SK-N-SH (cell line): ENCODE results near the gene FLNA. TPM values are rescaled to one million over a fixed set of nuclear protein-coding genes. Genes with fewer than 3 reads are reported as not detected.

Source experiments
- CTCF ChIA-PET: fragments of 300-600, 350-600 bp; formaldehyde crosslinking; extraction: SDS; loops from one replicate; lab custom pipeline; 2021; lab: Yijun Ruan, JAX
- POLR2A ChIA-PET: fragments of 350-600 bp; sonication (Branson Sonifier 250); formaldehyde crosslinking; extraction: SDS; loops from one replicate; lab custom pipeline; 2020; ENCODE audit warnings: antibody characterized with exemption, inconsistent platforms; lab: Yijun Ruan, JAX
- DNase-seq: peaks from one replicate; pipeline ENCODE4 v3.0.0; 2012
- H2AFZ ChIP-seq: fragments of 200-600 bp; sonication (generic); 2 replicates; pipeline ENCODE4 v1.8.1; 2016; ENCODE audit warnings: antibody characterized with exemption, mild to moderate bottlenecking, low read depth
- H3F3A ChIP-seq: fragments of 200-600 bp; sonication (generic); replicated peaks from 2 replicates; pipeline ENCODE3; 2016; ENCODE audit warnings: antibody characterized with exemption, mild to moderate bottlenecking; ENCODE audit not compliant: insufficient read depth
- H3K27ac ChIP-seq, 2 experiments: fragments of 200-500 bp in 1 of 2; fragments of 200-600 bp in 1 of 2; sonication (Bioruptor generic) in 1 of 2; sonication (generic), shearing (Covaris generic) in 1 of 2; 2 replicates each; pipeline versions ENCODE4 v1.5.1 to v1.6.1; 2014 to 2016; ENCODE audit warnings: low read depth in 2 of 2, inconsistent platforms in 1 of 2, low read length in 1 of 2, mild to moderate bottlenecking in 1 of 2, mixed read lengths in 1 of 2
- H3K27me3 ChIP-seq: fragments of 200-600 bp; sonication (generic), shearing (Covaris generic); 2 replicates; pipeline ENCODE4 v1.6.1; 2016; ENCODE audit warnings: mixed run types; ENCODE audit not compliant: insufficient read depth
- H3K36me3 ChIP-seq, 2 experiments: fragments of 200-500 bp in 1 of 2; fragments of 200-600 bp in 1 of 2; sonication (Bioruptor generic) in 1 of 2; sonication (generic) in 1 of 2; replicated peaks in 1 of 2; 2 replicates each; pipeline versions ENCODE3 to v1.5.1; 2014 to 2016; ENCODE audit warnings: low read length in 1 of 2, mild to moderate bottlenecking in 1 of 2; ENCODE audit not compliant: insufficient read depth in 2 of 2, control insufficient read depth in 1 of 2
- H3K4me1 ChIP-seq, 2 experiments: fragments of 200-500 bp in 1 of 2; fragments of 200-600 bp in 1 of 2; sonication (Bioruptor generic) in 1 of 2; sonication (generic), shearing (Covaris generic) in 1 of 2; 2 replicates each; pipeline versions ENCODE4 v1.5.1 to v1.6.1; 2014 to 2016; ENCODE audit warnings: low read depth in 1 of 2, low read length in 1 of 2, mixed run types in 1 of 2; ENCODE audit not compliant: insufficient read depth in 2 of 2, control insufficient read depth in 1 of 2
- H3K4me2 ChIP-seq: fragments of 200-600 bp; sonication (generic), shearing (Covaris generic); 2 replicates; pipeline ENCODE4 v1.6.1; 2017; ENCODE audit warnings: mixed run types
- H3K4me3 ChIP-seq, 2 experiments: fragments of 200-500 bp in 1 of 2; fragments of 200-600 bp in 1 of 2; sonication (Bioruptor generic) in 1 of 2; sonication (generic), shearing (Covaris generic) in 1 of 2; 2 replicates each; pipeline versions ENCODE4 v1.5.1 to v1.8.1; 2014 to 2016; ENCODE audit warnings: low read depth in 2 of 2, inconsistent platforms in 1 of 2, low read length in 1 of 2, mild to moderate bottlenecking in 1 of 2, mixed read lengths in 1 of 2, moderate library complexity in 1 of 2
- H3K79me2 ChIP-seq: fragments of 200-600 bp; sonication (generic); 2 replicates; pipeline ENCODE4 v1.8.1; 2017; ENCODE audit warnings: mild to moderate bottlenecking; ENCODE audit not compliant: insufficient read depth
- H3K9ac ChIP-seq: fragments of 200-600 bp; sonication (generic); 2 replicates; pipeline ENCODE4 v1.6.1; 2017; ENCODE audit warnings: mixed run types
- H3K9me2 ChIP-seq: fragments of 200-600 bp; sonication (generic); 2 replicates; pipeline ENCODE4 v1.6.1; 2017; ENCODE audit warnings: mixed run types
- H3K9me3 ChIP-seq: fragments of 200-600 bp; sonication (generic); 2 replicates; pipeline ENCODE4 v1.6.1; 2017; ENCODE audit warnings: mixed run types, mild to moderate bottlenecking, moderate library complexity
- H4K20me1 ChIP-seq: fragments of 200-600 bp; sonication (generic); 2 replicates; pipeline ENCODE4 v1.6.1; 2017; ENCODE audit warnings: mild to moderate bottlenecking, mixed run types; ENCODE audit not compliant: insufficient read depth
- ELF1 ChIP-seq: IDR thresholded peaks from 2 replicates; pipeline ENCODE4 v1.4.0; 2012
- EP300 ChIP-seq, 2 experiments: IDR thresholded peaks; 2 replicates each; pipeline versions ENCODE4 v1.4.0 to v1.6.1; 2012; ENCODE audit warnings: borderline replicate concordance in 1 of 2, low read depth in 1 of 2, low read length in 1 of 2
- EZH2phosphoT487 ChIP-seq: fragments of 200-600 bp; sonication (generic); IDR thresholded peaks from 2 replicates; pipeline ENCODE4 v1.6.1; 2017; ENCODE audit warnings: low read depth, mixed run types, mild to moderate bottlenecking, antibody characterized with exemption, moderate library complexity, borderline replicate concordance
- FOSL2 ChIP-seq: IDR thresholded peaks from 2 replicates; pipeline ENCODE4 v1.4.0; 2012; ENCODE audit warnings: low read depth, mild to moderate bottlenecking, moderate library complexity, borderline replicate concordance
- FOXJ3 ChIP-seq: sonication (generic); formaldehyde crosslinking; IDR thresholded peaks from 2 replicates; pipeline ENCODE4 v1.5.1; 2020; ENCODE audit warnings: mild to moderate bottlenecking, missing genetic modification reagents
- FOXM1 ChIP-seq: IDR thresholded peaks from 2 replicates; pipeline ENCODE4 v1.4.0; 2012; ENCODE audit warnings: low read depth, mild to moderate bottlenecking
- GABPA ChIP-seq: IDR thresholded peaks from 2 replicates; pipeline ENCODE4 v1.4.0; 2012; ENCODE audit warnings: low read depth, mild to moderate bottlenecking
- IRF3 ChIP-seq: fragments of 150-350 bp; IDR thresholded peaks from 2 replicates; pipeline ENCODE4 v1.6.1; 2016; ENCODE audit warnings: mild to moderate bottlenecking, low read depth, low read length
- MEF2A ChIP-seq: IDR thresholded peaks from 2 replicates; pipeline ENCODE4 v1.4.0; 2012; ENCODE audit warnings: low read depth, borderline replicate concordance
- MXI1 ChIP-seq: IDR thresholded peaks from 2 replicates; pipeline ENCODE4 v1.6.1; 2012; ENCODE audit warnings: mild to moderate bottlenecking, low read depth, low read length, improper control_type of control experiment
- NFIC ChIP-seq: IDR thresholded peaks from 2 replicates; pipeline ENCODE4 v1.4.0; 2012; ENCODE audit warnings: borderline replicate concordance
- NRF1 ChIP-seq: IDR thresholded peaks from 2 replicates; pipeline ENCODE4 v1.6.1; 2012; ENCODE audit warnings: low read depth, mild to moderate bottlenecking, low read length
- POLR2AphosphoS5 ChIP-seq: IDR thresholded peaks from 2 replicates; pipeline ENCODE4 v1.6.1; 2012; ENCODE audit warnings: low read depth, low read length
- RFX5 ChIP-seq: IDR thresholded peaks from 2 replicates; pipeline ENCODE4 v1.6.1; 2012; ENCODE audit warnings: mild to moderate bottlenecking, improper control_type of control experiment, low read length
- RXRA ChIP-seq: IDR thresholded peaks from 2 replicates; pipeline ENCODE4 v1.4.0; 2012; ENCODE audit warnings: low read depth, mild to moderate bottlenecking, borderline replicate concordance
- SIN3A ChIP-seq: IDR thresholded peaks from 2 replicates; pipeline ENCODE4 v1.6.1; 2012; ENCODE audit warnings: low read depth, mild to moderate bottlenecking, low read length, moderate library complexity, borderline replicate concordance
- TAF1 ChIP-seq: IDR thresholded peaks from 2 replicates; pipeline ENCODE4 v1.6.1; 2012; ENCODE audit warnings: low read depth, mild to moderate bottlenecking, low read length, moderate library complexity, borderline replicate concordance
- TEAD4 ChIP-seq: IDR thresholded peaks from 2 replicates; pipeline ENCODE4 v1.4.0; 2012; ENCODE audit warnings: mild to moderate bottlenecking, borderline replicate concordance; ENCODE audit not compliant: insufficient read depth
- YY1 ChIP-seq: IDR thresholded peaks from 2 replicates; pipeline ENCODE4 v1.4.0; 2012; ENCODE audit warnings: low read depth, mild to moderate bottlenecking
- WGBS: methylation state at CpG from one replicate; pipeline ENCODE4 v1.1.6; 2017; ENCODE audit warnings: low lambda C conversion rate; 5-methylcytosine and 5-hydroxymethylcytosine counted together
- polyA plus RNA-seq, 3 experiments: library from polyadenylated mRNA; depleted of rRNA; stranded (reverse); fragments of >200 nt; gene quantifications; 2 replicates each; pipeline ENCODE4 v1.2.3, GENCODE V29; 2012
- TF ChIP-seq, protein P1 (sequence below): IDR thresholded peaks from 2 replicates; pipeline ENCODE4 v1.4.0; 2012; ENCODE audit warnings: low read depth
- TF ChIP-seq, protein P2 (sequence below): fragments of 150-350 bp; IDR thresholded peaks from 2 replicates; pipeline ENCODE4 v1.6.1; 2017; ENCODE audit warnings: antibody characterized with exemption, low read length, low read depth, borderline replicate concordance
- TF ChIP-seq, protein P3 (sequence below): IDR thresholded peaks from 2 replicates; pipeline ENCODE4; 2012
- TF ChIP-seq, protein P4 (sequence below): IDR thresholded peaks from 2 replicates; pipeline ENCODE4 v1.6.1; 2012; ENCODE audit warnings: mild to moderate bottlenecking, low read depth, low read length, moderate library complexity
- TF ChIP-seq, protein P5 (sequence below): fragments of 200-600 bp; sonication (generic); IDR thresholded peaks from 2 replicates; pipeline ENCODE4 v1.6.1; 2017; ENCODE audit warnings: antibody characterized with exemption, mild to moderate bottlenecking, moderate library complexity

FLNA gene
- polyA plus RNA-seq, 1 of the 3 experiments (the other 2 are of a cell fraction) = 550 TPM

GRCh38 chrX:154409222-154409871 lies 34.9 kb upstream of the FLNA start, which contains the start of gene DNASE1L1:
Gene DNASE1L1, minus strand, starts transcription at chrX:154409254. Its CDS starts 3,686 bp downstream, at chrX:154405568.
- H3K9ac ChIP-seq = peak within 1 kb of the TSS; percentile 67
- TF ChIP-seq EP300 (IDR thresholded peaks at IDR 0.05; ENCODE audit: borderline replicate concordance in 1 of 2, low read depth in 1 of 2, low read length in 1 of 2) (no peak), ELF1 (no peak), GABPA (peak; percentile 25; the same call in 1 of the 2 replicates), NRF1 (no peak), YY1 (no peak), NFIC (no peak), FOXJ3 (CRISPR knock-in tag) (no peak), FOXM1 (no peak), TEAD4 (no peak), RXRA (no peak), EZH2phosphoT487 (no peak), FOSL2 (peak; percentile 81), IRF3 (no peak), MEF2A (no peak), RFX5 (peak; percentile 29; the same call in 1 of the 2 replicates), TAF1 (no peak), MXI1 (no peak), POLR2AphosphoS5 (no peak), SIN3A (no peak)
- TF ChIP-seq, protein P1, sequence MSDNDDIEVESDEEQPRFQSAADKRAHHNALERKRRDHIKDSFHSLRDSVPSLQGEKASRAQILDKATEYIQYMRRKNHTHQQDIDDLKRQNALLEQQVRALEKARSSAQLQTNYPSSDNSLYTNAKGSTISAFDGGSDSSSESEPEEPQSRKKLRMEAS = no peak
- TF ChIP-seq, protein P2, sequence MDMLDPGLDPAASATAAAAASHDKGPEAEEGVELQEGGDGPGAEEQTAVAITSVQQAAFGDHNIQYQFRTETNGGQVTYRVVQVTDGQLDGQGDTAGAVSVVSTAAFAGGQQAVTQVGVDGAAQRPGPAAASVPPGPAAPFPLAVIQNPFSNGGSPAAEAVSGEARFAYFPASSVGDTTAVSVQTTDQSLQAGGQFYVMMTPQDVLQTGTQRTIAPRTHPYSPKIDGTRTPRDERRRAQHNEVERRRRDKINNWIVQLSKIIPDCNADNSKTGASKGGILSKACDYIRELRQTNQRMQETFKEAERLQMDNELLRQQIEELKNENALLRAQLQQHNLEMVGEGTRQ = no peak
- TF ChIP-seq, protein P3, sequence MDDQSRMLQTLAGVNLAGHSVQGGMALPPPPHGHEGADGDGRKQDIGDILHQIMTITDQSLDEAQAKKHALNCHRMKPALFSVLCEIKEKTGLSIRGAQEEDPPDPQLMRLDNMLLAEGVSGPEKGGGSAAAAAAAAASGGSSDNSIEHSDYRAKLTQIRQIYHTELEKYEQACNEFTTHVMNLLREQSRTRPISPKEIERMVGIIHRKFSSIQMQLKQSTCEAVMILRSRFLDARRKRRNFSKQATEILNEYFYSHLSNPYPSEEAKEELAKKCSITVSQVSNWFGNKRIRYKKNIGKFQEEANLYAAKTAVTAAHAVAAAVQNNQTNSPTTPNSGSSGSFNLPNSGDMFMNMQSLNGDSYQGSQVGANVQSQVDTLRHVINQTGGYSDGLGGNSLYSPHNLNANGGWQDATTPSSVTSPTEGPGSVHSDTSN = peak; percentile 38; the same call in 1 of the 2 replicates
- TF ChIP-seq, protein P4, sequence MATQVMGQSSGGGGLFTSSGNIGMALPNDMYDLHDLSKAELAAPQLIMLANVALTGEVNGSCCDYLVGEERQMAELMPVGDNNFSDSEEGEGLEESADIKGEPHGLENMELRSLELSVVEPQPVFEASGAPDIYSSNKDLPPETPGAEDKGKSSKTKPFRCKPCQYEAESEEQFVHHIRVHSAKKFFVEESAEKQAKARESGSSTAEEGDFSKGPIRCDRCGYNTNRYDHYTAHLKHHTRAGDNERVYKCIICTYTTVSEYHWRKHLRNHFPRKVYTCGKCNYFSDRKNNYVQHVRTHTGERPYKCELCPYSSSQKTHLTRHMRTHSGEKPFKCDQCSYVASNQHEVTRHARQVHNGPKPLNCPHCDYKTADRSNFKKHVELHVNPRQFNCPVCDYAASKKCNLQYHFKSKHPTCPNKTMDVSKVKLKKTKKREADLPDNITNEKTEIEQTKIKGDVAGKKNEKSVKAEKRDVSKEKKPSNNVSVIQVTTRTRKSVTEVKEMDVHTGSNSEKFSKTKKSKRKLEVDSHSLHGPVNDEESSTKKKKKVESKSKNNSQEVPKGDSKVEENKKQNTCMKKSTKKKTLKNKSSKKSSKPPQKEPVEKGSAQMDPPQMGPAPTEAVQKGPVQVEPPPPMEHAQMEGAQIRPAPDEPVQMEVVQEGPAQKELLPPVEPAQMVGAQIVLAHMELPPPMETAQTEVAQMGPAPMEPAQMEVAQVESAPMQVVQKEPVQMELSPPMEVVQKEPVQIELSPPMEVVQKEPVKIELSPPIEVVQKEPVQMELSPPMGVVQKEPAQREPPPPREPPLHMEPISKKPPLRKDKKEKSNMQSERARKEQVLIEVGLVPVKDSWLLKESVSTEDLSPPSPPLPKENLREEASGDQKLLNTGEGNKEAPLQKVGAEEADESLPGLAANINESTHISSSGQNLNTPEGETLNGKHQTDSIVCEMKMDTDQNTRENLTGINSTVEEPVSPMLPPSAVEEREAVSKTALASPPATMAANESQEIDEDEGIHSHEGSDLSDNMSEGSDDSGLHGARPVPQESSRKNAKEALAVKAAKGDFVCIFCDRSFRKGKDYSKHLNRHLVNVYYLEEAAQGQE = no peak
- TF ChIP-seq, protein P5, sequence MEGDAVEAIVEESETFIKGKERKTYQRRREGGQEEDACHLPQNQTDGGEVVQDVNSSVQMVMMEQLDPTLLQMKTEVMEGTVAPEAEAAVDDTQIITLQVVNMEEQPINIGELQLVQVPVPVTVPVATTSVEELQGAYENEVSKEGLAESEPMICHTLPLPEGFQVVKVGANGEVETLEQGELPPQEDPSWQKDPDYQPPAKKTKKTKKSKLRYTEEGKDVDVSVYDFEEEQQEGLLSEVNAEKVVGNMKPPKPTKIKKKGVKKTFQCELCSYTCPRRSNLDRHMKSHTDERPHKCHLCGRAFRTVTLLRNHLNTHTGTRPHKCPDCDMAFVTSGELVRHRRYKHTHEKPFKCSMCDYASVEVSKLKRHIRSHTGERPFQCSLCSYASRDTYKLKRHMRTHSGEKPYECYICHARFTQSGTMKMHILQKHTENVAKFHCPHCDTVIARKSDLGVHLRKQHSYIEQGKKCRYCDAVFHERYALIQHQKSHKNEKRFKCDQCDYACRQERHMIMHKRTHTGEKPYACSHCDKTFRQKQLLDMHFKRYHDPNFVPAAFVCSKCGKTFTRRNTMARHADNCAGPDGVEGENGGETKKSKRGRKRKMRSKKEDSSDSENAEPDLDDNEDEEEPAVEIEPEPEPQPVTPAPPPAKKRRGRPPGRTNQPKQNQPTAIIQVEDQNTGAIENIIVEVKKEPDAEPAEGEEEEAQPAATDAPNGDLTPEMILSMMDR = no peak

More at GRCh38 chrX:154409222-154409871, 34.9 kb upstream of the FLNA start, which contains the start of gene DNASE1L1:
- no peaks in the 10 kb centered on the region for H4K20me1 ChIP-seq
- H3K4me1 ChIP-seq = peaks cover 4 to 9% of the 10 kb centered on the region in 2 experiments; a peak in 1 of 4 replicates
- no peaks in the 10 kb centered on the region for H3F3A ChIP-seq
- DNase-seq = no peak
- H3K27ac ChIP-seq = peak within 1 kb of the TSS in 1 of 2 experiments; percentile 79; a peak in 3 of 4 replicates
- H3K4me3 ChIP-seq = peak within 1 kb of the TSS; percentile 38 to 60; a peak in 3 of 4 replicates
- ChIA-PET POLR2A (interaction anchor here (0.8 to 5.0 kb wide), 2 partner anchors 9 to 11 kb away, joined by 4 to 25 read pairs; partner anchors contain the start of gene RPL10), CTCF (interaction anchor here (1.0 to 1.3 kb wide), 3 partner anchors 9 to 20 kb away, joined by 3 to 4 read pairs (median 4); partner anchors contain the start of gene RPL10)
- H3K79me2 ChIP-seq = peaks cover 23% of the 10 kb centered on the region
- H3K9me2 ChIP-seq = no peaks in the 10 kb centered on the region
- 31% methylated on average over 13 of the region's 26 CpGs for WGBS
- H3K4me2 ChIP-seq = peak within 1 kb of the TSS; percentile 91
- H3K9me3 ChIP-seq = no peaks in the 10 kb centered on the region
- H3K36me3 ChIP-seq = no peaks in the 10 kb centered on the region
- peak within 1 kb of the TSS; percentile 30; the same call in 1 of the 2 replicates for H2AFZ ChIP-seq
- no peaks in the 10 kb centered on the region; the same call in 1 of the 2 replicates for H3K27me3 ChIP-seq
